ENCODE results near the gene ARPC5L.

Gene ARPC5L

GRCh38 chr9:124873664-124874063 lies 11.7 kb downstream of the ARPC5L start:
- ChIA-PET POLR2A (no interaction called here), CTCF (interaction anchor here (1.2 to 3.0 kb wide), 3 partner anchors 20 to 99 kb away, joined by 3 to 11 read pairs (median 5); partner anchors contain the start of gene WDR38)
- H3K4me3 ChIP-seq (ENCODE audit: low read depth, low read length), result no peak overlapping the region
- no peak for DNase-seq (ENCODE audit: low read depth, low spot score)
- TF ChIP-seq CTCF (IDR thresholded peaks at IDR 0.05; ENCODE audit: insufficient read depth, low read length, missing control alignments), result no peak

- no peak overlapping the region for H3K4me3 ChIP-seq (ENCODE audit: low read depth, low read length)
- TF ChIP-seq CTCF (IDR thresholded peaks at IDR 0.05; ENCODE audit: insufficient read depth, low read length, missing control alignments), result no peak
- CTCF ChIA-PET, result interaction anchor here (0.6 to 1.2 kb wide), 2 partner anchors 8 to 23 kb away, joined by 3 read pairs; no protein-coding TSS in a partner anchor
- DNase-seq (ENCODE audit: low read depth, low spot score), result no peak
- POLR2A ChIA-PET, result interaction anchor here (0.7 kb wide), 1 partner anchor 13 kb away, joined by 4 read pairs; no protein-coding TSS in a partner anchor
These were observed 13.6 kb downstream of the ARPC5L start for GRCh38 chr9:124875501-124875900.

- CTCF ChIA-PET, result interaction anchor here (0.9 to 3.4 kb wide), 7 partner anchors 13 to 106 kb away, joined by 3 to 18 read pairs (median 4); partner anchors contain the start of gene NR6A1
- no peak overlapping the region for H3K4me3 ChIP-seq (ENCODE audit: low read depth, low read length)
- POLR2A ChIA-PET, result interaction anchor here (0.8 to 1.2 kb wide), 2 partner anchors 16 to 17 kb away, joined by 3 to 4 read pairs; no protein-coding TSS in a partner anchor
- DNase-seq (ENCODE audit: low read depth, low spot score), result no peak
- TF ChIP-seq CTCF (IDR thresholded peaks at IDR 0.05; ENCODE audit: insufficient read depth, low read length, missing control alignments), result no peak
These were observed 15.3 kb downstream of the ARPC5L start for GRCh38 chr9:124877021-124877782.

DNA sequence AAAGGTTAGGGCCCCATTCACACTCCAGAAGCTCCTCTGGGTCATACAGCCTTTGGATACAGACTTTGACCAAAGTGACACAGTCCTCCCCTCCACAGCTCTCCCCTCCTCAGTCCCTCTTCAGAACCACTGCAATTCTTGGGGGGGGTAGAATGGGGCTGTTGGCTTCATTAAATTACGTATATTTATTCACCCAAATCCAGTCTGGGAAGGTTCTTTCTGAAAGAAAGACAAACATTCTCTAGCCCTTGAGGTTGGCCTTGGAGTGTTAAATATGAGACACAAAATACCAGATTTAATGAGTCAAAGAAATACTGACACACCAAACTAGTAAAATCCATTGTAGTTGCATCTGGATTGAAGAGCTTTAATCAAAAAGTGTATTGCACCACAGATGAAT lies 16.1 kb downstream of the ARPC5L start:
- ChIA-PET POLR2A (interaction anchor here (1.2 kb wide), 1 partner anchor 17 kb away, joined by 4 read pairs; no protein-coding TSS in a partner anchor), CTCF (interaction anchor here (0.9 to 3.4 kb wide), 10 partner anchors 8 to 107 kb away, joined by 3 to 18 read pairs (median 4); partner anchors contain the start of gene NR6A1)
- DNase-seq (ENCODE audit: low read depth, low spot score), result no peak
- TF ChIP-seq CTCF (IDR thresholded peaks at IDR 0.05; ENCODE audit: insufficient read depth, low read length, missing control alignments), result no peak
- no peak overlapping the region for H3K4me3 ChIP-seq (ENCODE audit: low read depth, low read length)

- CTCF ChIA-PET, result interaction anchor here (1.1 to 3.4 kb wide), 7 partner anchors 9 to 107 kb away, joined by 3 to 18 read pairs (median 4); partner anchors contain the start of gene NR6A1
- no peak for TF ChIP-seq CTCF (IDR thresholded peaks at IDR 0.05; ENCODE audit: insufficient read depth, low read length, missing control alignments)
- no peak overlapping the region for H3K4me3 ChIP-seq (ENCODE audit: low read depth, low read length)
- POLR2A ChIA-PET, result interaction anchor here (1.2 to 1.4 kb wide), 2 partner anchors 9 to 18 kb away, joined by 3 to 4 read pairs; no protein-coding TSS in a partner anchor
- no peak for DNase-seq (ENCODE audit: low read depth, low spot score)
These were observed 16.6 kb downstream of the ARPC5L start for GRCh38 chr9:124878518-124878917.

DNA sequence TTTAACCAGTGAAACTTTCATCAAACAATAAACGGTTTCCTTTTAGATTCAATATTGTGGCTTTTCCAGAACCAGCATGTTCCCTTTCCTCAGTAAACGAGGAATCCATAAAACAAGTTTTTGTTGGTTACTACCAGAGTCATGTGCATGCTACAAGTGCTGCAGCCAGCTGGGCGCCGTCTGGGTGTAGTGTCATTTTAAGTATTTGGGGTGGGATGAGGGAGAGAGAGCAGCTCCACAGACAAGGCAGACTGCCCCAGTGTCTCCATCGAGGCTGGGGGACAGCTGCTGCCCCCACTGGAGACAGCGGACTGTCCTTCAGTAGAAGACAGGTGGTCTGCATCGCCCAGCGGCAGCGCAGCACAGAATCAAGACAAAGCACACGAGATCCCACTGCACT lies 17.3 kb downstream of the ARPC5L start:
- H3K4me3 ChIP-seq (ENCODE audit: low read depth, low read length), result no peak overlapping the region
- CTCF ChIA-PET, result interaction anchor here (1.0 to 3.4 kb wide), 7 partner anchors 15 to 105 kb away, joined by 3 to 18 read pairs (median 4); partner anchors contain the start of gene ARPC5L
- no peak for TF ChIP-seq CTCF (IDR thresholded peaks at IDR 0.05; ENCODE audit: insufficient read depth, low read length, missing control alignments)
- POLR2A ChIA-PET, result interaction anchor here (1.4 kb wide), 1 partner anchor 8 kb away, joined by 3 read pairs; no protein-coding TSS in a partner anchor
- no peak for DNase-seq (ENCODE audit: low read depth, low spot score)
